ENCODE measurements around the gene EXOC2. TPM values are rescaled to one million over a fixed set of nuclear protein-coding genes. Genes with fewer than 3 reads are reported as not detected.
"Not testable (repeated sequence)": the region's sequence is repeated elsewhere in the genome, so short reads cannot be mapped to it uniquely, and the experiment has no call there.

Gene EXOC2
- total RNA-seq, 1 experiment from 2014 or later, result 30.5 TPM

DNA sequence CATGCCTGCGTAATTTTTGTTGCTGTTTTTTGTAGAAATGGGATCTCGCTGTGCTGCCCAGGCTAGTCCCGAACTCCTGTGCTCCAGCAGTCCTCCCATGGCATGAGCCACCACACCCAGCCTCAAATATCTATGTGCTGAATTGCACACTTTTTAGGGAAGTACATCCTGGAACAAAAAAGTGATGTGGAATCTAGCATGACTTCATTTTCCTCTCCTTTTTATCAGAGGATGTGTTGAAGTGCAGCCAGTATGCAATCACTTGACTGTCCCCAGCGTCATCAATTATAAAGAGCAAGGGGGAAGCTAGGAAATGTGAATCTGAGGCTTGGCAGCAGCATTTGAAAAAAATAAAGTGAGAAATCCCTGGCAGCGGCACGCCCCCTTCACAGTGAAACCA, 6.4 kb upstream of the EXOC2 start:
- Histone ChIP-seq H3K27me3 (ENCODE audit: control insufficient read depth, insufficient read depth, low read length) (no peaks in the 10 kb centered on the region; the same call in 1 of the 2 replicates), H3K36me3 (ENCODE audit: control insufficient read depth, insufficient read depth, low read length) (no peaks in the 10 kb centered on the region), H3K4me3 (ENCODE audit: low read depth in 2 of 2, low read length in 2 of 2) (no peak overlapping the region), H3K9me3 (ENCODE audit: control insufficient read depth, insufficient read depth, low read depth, low read length) (no peaks in the 10 kb centered on the region), H3K27ac (ENCODE audit: low read length) (no peak overlapping the region), H3K4me1 (ENCODE audit: control insufficient read depth, insufficient read depth, low read length) (no peaks in the 10 kb centered on the region)
- ChIA-PET POLR2A (no interaction called here), CTCF (no interaction called here)
- DNase-seq (ENCODE audit: low read depth, low spot score), result no peak
- in situ Hi-C loops (cut with HindIII; ENCODE audit: low pct_unique_long_range_greater_than_20kb, low sequenced_read_pairs) (no loop called here), intact Hi-C loops (cut with micrococcal nuclease; ENCODE audit: unreplicated experiment) (no loop called here)
- no TSS peak for BruUV-seq (replicated peaks)
- TF ChIP-seq, protein P1, sequence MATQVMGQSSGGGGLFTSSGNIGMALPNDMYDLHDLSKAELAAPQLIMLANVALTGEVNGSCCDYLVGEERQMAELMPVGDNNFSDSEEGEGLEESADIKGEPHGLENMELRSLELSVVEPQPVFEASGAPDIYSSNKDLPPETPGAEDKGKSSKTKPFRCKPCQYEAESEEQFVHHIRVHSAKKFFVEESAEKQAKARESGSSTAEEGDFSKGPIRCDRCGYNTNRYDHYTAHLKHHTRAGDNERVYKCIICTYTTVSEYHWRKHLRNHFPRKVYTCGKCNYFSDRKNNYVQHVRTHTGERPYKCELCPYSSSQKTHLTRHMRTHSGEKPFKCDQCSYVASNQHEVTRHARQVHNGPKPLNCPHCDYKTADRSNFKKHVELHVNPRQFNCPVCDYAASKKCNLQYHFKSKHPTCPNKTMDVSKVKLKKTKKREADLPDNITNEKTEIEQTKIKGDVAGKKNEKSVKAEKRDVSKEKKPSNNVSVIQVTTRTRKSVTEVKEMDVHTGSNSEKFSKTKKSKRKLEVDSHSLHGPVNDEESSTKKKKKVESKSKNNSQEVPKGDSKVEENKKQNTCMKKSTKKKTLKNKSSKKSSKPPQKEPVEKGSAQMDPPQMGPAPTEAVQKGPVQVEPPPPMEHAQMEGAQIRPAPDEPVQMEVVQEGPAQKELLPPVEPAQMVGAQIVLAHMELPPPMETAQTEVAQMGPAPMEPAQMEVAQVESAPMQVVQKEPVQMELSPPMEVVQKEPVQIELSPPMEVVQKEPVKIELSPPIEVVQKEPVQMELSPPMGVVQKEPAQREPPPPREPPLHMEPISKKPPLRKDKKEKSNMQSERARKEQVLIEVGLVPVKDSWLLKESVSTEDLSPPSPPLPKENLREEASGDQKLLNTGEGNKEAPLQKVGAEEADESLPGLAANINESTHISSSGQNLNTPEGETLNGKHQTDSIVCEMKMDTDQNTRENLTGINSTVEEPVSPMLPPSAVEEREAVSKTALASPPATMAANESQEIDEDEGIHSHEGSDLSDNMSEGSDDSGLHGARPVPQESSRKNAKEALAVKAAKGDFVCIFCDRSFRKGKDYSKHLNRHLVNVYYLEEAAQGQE (IDR thresholded peaks at IDR 0.05; ENCODE audit: insufficient read depth in 1 of 2, low read depth in 2 of 2, low read length in 1 of 2), result no peak
- TF ChIP-seq POLR2AphosphoS5 (IDR thresholded peaks at IDR 0.05; ENCODE audit: low read depth, low read length), result no peak
- TF ChIP-seq SIN3A (IDR thresholded peaks at IDR 0.05; ENCODE audit: borderline replicate concordance, insufficient read depth, low read depth, low read length), result no peak
- TF ChIP-seq, protein P2, sequence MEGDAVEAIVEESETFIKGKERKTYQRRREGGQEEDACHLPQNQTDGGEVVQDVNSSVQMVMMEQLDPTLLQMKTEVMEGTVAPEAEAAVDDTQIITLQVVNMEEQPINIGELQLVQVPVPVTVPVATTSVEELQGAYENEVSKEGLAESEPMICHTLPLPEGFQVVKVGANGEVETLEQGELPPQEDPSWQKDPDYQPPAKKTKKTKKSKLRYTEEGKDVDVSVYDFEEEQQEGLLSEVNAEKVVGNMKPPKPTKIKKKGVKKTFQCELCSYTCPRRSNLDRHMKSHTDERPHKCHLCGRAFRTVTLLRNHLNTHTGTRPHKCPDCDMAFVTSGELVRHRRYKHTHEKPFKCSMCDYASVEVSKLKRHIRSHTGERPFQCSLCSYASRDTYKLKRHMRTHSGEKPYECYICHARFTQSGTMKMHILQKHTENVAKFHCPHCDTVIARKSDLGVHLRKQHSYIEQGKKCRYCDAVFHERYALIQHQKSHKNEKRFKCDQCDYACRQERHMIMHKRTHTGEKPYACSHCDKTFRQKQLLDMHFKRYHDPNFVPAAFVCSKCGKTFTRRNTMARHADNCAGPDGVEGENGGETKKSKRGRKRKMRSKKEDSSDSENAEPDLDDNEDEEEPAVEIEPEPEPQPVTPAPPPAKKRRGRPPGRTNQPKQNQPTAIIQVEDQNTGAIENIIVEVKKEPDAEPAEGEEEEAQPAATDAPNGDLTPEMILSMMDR (IDR thresholded peaks at IDR 0.05), result no peak
- no peak for TF ChIP-seq TCF7L2 (IDR thresholded peaks at IDR 0.05; ENCODE audit: low read depth, low read length)
- ATAC-seq, result no peak

DNA sequence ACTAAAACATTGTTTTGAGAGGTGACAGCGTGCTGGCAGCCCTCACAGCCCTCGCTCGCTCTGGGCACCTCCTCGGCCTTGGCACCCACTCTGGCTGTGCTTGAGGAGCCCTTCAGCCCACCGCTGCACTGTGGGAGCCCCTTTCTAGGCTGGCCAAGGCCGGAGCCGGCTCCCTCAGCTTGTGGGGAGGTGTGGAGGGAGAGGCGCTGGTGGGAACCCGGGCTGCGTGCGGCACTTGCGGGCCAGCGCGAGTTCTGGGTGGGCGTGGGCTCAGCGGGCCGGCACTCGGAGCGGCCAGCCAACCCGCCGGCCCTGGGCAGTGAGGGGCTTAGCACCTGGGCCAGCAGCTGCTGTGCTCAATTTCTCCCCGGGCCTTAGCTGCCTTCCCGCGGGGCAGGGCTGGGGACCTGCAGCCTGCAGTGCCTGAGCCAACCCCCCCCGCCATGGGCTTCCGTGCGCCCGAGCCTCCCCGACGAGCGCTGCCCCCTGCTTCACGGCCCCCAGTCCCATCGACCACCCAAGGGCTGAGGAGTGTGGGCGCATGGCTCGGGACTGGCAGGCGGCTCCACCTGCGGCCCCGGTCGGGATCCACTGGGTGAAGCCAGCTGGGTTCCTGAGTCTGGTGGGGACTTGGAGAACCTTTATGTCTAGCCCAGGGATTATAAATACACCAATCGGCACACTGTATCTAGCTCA, 1.6 kb upstream of the EXOC2 start:
- CTCF ChIA-PET; DNase-seq (ENCODE audit: low read depth, low spot score); BruUV-seq (replicated peaks); H3K36me3 ChIP-seq (ENCODE audit: control insufficient read depth, insufficient read depth, low read length); POLR2A ChIA-PET; H3K4me3 ChIP-seq (ENCODE audit: low read depth in 2 of 2, low read length in 2 of 2); H3K9me3 ChIP-seq (ENCODE audit: control insufficient read depth, insufficient read depth, low read depth, low read length); ATAC-seq; intact Hi-C loops (cut with micrococcal nuclease; ENCODE audit: unreplicated experiment); H3K27ac ChIP-seq (ENCODE audit: low read length); H3K27me3 ChIP-seq (ENCODE audit: control insufficient read depth, insufficient read depth, low read length); in situ Hi-C loops (cut with HindIII; ENCODE audit: low pct_unique_long_range_greater_than_20kb, low sequenced_read_pairs): not testable (repeated sequence)
- H3K4me1 ChIP-seq (ENCODE audit: control insufficient read depth, insufficient read depth, low read length), result peaks cover 12% of the 10 kb centered on the region

DNA sequence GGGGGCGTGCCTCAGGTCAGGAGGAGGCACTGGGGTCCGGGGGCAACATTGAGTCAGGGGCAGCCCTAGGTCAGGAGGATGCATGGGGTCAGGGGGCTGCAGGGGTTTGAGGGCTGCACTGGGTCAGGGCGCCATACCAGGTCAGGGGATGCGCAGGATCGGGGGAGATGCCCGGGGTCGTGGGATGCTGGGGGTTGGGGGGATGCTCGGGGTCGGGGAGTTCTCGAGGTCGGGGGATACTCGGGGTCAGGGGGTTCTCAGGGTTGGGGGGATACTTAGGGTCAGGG, 727 bp upstream of the EXOC2 start:
- H3K9me3 ChIP-seq (ENCODE audit: control insufficient read depth, insufficient read depth, low read depth, low read length), result no peaks in the 10 kb centered on the region
- no TSS peak for BruUV-seq (replicated peaks)
- in situ Hi-C loops (cut with HindIII; ENCODE audit: low pct_unique_long_range_greater_than_20kb, low sequenced_read_pairs), result no loop called here
- ChIA-PET POLR2A (no interaction called here), CTCF (no interaction called here)
- TF ChIP-seq, protein P2 (IDR thresholded peaks at IDR 0.05), result no peak
- TF ChIP-seq SIN3A (IDR thresholded peaks at IDR 0.05; ENCODE audit: borderline replicate concordance, insufficient read depth, low read depth, low read length) (no peak), TCF7L2 (IDR thresholded peaks at IDR 0.05; ENCODE audit: low read depth, low read length) (no peak), POLR2AphosphoS5 (IDR thresholded peaks at IDR 0.05; ENCODE audit: low read depth, low read length) (no peak)
- TF ChIP-seq, protein P1 (IDR thresholded peaks at IDR 0.05; ENCODE audit: insufficient read depth in 1 of 2, low read depth in 2 of 2, low read length in 1 of 2), result no peak
- H3K36me3 ChIP-seq (ENCODE audit: control insufficient read depth, insufficient read depth, low read length), result no peaks in the 10 kb centered on the region; the same call in none of the 2 replicates
- H3K27ac ChIP-seq (ENCODE audit: low read length), result no peak overlapping the region
- no peaks in the 10 kb centered on the region for H3K27me3 ChIP-seq (ENCODE audit: control insufficient read depth, insufficient read depth, low read length)
- ATAC-seq (no peak), DNase-seq (ENCODE audit: low read depth, low spot score) (no peak)
- intact Hi-C loops (cut with micrococcal nuclease; ENCODE audit: unreplicated experiment), result no loop called here
- H3K4me1 ChIP-seq (ENCODE audit: control insufficient read depth, insufficient read depth, low read length), result peaks cover 12% of the 10 kb centered on the region
- H3K4me3 ChIP-seq (ENCODE audit: low read depth in 2 of 2, low read length in 2 of 2), result peak overlapping the region; percentile 88 to 91

Data from Panc1 (cell line).